Lower leg skin (tissue), 3 donors: Measurements from ENCODE around the gene RASL10B.

Source experiments
- CTCF ChIP-seq, 3 donors: fragments of 450-650 bp; IDR thresholded peaks; one replicate each; pipeline ENCODE4 v1.5.1; 2016; ENCODE audit warnings: antibody characterized with exemption in 3 of 3, mild to moderate bottlenecking in 3 of 3, moderate library complexity in 2 of 3
- POLR2A ChIP-seq, 2 donors: fragments of 450-650 bp; IDR thresholded peaks; one replicate each; pipeline ENCODE4 v1.6.1; 2016 to 2017; ENCODE audit warnings: antibody characterized with exemption in 2 of 2, mild to moderate bottlenecking in 1 of 2, moderate library complexity in 1 of 2

- TF ChIP-seq CTCF (IDR thresholded peaks at IDR 0.05) (no peak), POLR2A (IDR thresholded peaks at IDR 0.05) (no peak)
Observed at GRCh38 chr17:35765756-35766488, 34.5 kb downstream of the RASL10B start.
